GM12801 (cell line): Measurements from ENCODE around the gene DENND4A.

ENCODE experiments used
- TF ChIP-seq, protein P1 (sequence below): IDR thresholded peaks from one replicate; pipeline ENCODE4 v1.5.1; 2011; ENCODE audit warnings: control low read depth; ENCODE audit not compliant: insufficient read length; ENCODE audit errors: extremely low read depth

The DENND4A gene

DNA sequence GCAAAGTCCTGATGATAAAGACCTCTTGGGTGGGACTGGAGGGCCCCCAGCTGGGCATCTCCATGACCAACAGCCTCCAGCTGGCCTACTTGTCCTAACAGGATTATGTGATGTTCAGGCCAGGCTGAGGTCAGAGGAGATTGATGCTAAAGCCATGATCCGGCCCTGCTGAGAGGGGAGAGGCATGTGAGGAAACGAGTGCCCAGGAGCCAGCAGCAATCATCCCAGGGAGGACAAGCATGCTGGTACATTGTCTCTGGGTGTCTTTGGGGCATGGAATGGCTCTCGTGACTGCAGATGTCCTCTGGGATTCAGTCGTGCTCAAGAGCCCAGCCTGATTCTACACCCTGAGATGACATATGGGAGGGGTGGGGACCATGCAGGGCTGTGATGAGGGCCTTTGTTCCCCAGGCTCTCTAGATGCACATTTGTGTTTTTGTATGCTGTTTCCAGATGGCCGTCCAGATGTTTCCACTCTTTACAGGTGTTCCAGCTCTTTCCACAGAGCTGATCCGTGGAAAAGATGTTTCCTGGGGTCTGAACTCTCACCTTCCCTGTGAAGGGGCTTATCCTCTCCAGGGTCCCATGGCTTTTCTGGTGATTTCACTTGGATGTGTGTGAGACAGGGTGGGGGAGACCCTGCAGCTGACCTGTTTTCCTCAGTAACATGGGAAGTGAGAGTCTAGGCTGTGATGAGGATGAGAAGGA lies 150.2 kb downstream of the DENND4A start:
- TF ChIP-seq, protein P1, sequence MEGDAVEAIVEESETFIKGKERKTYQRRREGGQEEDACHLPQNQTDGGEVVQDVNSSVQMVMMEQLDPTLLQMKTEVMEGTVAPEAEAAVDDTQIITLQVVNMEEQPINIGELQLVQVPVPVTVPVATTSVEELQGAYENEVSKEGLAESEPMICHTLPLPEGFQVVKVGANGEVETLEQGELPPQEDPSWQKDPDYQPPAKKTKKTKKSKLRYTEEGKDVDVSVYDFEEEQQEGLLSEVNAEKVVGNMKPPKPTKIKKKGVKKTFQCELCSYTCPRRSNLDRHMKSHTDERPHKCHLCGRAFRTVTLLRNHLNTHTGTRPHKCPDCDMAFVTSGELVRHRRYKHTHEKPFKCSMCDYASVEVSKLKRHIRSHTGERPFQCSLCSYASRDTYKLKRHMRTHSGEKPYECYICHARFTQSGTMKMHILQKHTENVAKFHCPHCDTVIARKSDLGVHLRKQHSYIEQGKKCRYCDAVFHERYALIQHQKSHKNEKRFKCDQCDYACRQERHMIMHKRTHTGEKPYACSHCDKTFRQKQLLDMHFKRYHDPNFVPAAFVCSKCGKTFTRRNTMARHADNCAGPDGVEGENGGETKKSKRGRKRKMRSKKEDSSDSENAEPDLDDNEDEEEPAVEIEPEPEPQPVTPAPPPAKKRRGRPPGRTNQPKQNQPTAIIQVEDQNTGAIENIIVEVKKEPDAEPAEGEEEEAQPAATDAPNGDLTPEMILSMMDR, result no peak

DNA sequence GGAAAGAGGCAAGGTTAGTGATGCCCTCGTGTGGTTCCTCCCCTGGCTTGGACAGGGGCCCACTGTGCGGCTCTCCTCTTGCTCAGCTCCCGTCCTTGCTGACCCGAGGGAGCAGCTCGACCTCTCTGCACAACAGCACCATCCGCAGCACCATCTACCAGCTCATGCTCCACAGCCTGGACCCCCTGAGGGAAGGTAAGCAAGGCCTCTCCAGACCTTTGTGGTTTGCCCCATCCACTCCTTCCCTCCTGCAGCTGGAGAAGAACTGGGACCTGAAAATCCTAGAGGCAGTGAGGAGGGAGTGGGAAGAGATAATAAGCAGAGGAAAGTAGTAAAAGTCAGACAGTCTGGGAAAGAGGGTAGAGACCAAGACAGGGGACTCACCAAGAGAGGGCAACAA lies 152.6 kb downstream of the DENND4A start:
- TF ChIP-seq, protein P1, result no peak

DNA sequence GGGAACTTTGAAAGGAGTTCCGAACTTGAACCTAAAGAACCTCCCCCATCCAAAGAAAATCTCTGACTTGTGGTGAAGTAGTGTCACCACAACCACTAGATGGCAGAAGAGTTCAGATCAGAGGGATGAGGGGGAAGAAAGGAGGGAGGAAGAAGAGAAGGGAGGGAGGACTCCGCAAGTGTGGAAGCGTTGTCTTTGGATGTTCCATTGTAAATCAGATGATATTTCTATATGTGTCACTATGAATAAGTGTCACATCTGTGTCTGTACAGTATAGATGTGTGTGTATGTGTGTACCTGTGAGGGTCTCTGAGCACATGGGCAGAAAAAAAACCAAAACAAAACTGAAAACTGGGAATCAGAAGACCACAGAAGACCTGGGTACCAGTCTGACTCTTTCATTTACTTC lies 153.4 kb downstream of the DENND4A start:
- TF ChIP-seq, protein P1, result no peak

DNA sequence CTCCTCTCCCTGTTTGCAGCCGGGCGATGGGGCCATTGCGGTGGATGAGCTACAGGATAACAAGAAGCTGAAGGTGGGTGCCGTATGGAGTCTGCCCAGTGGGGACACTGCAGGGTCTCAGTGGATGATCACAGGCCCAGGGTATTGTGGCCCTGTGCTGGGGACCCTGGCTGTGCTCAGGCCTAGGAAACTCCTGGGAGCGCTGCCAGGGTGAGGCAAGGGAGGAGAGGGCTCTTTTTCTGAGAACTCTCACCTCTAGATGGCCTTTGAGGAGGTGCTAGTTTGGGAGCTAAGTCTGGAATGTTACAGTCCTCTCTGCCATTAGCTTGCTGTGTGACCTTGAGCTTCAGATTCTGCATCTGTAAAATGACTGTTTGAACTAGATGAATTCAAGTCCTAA lies 154.0 kb downstream of the DENND4A start:
- TF ChIP-seq, protein P1, result no peak

DNA sequence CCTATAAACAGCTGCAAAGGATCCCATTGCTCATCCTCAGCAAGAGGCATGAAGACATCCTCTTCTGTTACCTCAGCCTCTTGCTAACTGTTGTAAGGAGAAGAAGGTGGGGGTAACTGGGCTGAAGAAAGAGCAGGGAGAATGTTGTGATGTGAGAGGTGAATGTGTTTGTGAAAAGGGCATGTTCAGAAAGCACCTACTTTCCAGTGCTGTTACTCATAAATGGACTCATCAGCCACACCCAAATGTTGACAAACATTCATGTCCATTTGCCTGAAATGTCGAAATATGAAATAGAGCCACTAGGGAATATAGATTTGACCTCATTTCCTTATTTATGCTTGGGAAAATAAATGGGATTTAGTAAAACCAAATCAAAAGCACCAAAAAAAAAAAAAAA lies 157.7 kb downstream of the DENND4A start:
- TF ChIP-seq, protein P1, result no peak

DNA sequence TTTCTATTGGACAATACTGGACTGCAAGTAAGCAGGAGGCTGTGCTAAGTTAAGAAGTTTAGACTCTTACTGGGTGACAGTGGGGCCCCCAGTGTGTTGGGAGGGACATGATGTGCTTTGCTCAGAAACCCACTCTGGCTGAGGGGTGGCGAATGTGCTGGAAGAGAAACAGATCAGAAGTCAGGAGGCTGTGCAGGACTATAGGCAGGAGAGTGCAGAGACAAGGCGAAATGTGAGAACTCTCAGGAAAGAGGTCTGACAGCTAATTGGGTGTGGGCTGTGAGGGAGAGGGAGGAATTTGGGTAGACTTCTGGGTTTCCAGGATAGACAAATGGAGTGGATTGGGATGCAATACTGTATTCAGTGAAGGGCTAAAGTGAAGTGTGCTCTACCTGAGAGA lies 158.3 kb downstream of the DENND4A start:
- TF ChIP-seq, protein P1, result no peak

DNA sequence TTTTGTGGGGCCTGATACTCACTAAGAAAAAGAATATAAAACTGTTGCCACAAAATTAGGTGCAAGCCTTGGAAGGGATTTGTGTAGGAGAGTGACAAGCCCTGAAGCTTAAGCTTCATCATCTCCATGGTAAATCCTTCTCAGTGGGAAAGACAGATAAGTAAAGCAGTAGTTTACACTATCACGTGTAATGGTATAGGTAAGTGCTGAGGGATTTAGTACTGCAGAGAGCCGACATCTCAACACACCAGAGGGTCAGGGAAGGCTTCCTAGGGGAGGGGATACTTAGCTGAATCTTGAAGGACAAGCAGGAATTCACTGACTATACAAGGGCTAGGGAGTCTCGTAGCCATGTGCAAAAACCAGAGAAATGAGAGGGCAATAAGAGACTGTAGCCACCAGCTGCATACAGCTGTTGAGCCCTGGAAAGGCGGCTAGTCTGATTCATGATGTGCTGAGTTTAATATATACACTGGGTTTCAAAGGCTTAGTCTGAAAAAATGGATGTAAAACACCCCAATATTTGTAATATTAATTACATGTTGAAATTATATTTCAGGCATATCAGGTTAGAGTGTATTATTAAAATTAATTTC lies 159.2 kb downstream of the DENND4A start:
- TF ChIP-seq, protein P1, result no peak
